Activated CD8-positive, alpha-beta memory T cell treated with anti-CD3 and anti-CD28 coated beads, Interleukin-2, amount 50 U/mL, for 1 hour (primary cell): ENCODE data around the gene SCAMP2.

Experiments
- DNase-seq: peaks from one replicate; pipeline ENCODE4 v3.0.0-alpha.2; 2020; ENCODE audit errors: extremely low read depth

Gene SCAMP2

GRCh38 chr15:74838746-74839525 lies 34.2 kb downstream of the SCAMP2 start:
- DNase-seq, result no peak

- no peak for DNase-seq
Measured at GRCh38 chr15:74838137-74838516, 35.0 kb downstream of the SCAMP2 start.

GRCh38 chr15:74837482-74838136 lies 35.6 kb downstream of the SCAMP2 start:
- no peak for DNase-seq

GRCh38 chr15:74836846-74837245 lies 36.3 kb downstream of the SCAMP2 start:
- DNase-seq, result no peak

DNA sequence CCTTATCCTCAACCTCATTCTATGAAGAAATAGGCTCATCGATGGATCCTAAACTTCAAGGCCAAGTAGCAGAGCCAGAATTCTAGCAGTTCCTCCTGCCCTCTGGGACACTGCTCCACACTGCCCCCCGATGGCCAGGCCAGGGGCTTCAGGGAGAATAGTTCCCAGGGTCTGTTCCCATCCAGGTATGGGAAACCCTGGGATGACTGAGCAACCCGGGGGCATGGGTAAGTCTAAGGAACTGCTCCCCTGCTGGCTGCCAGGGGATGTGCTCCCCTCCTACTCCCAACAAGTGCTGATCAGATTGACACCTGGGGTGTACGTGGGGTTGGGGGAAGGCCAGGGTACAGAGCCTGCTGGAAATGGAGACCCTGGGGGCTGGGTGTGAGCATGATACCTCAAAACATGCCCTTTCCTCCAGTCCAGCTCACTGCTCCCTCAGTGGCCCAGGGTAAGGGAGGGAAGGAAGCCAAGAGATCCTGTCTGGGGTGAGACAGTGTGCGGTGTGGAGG lies 37.8 kb downstream of the SCAMP2 start:
- no peak for DNase-seq

DNA sequence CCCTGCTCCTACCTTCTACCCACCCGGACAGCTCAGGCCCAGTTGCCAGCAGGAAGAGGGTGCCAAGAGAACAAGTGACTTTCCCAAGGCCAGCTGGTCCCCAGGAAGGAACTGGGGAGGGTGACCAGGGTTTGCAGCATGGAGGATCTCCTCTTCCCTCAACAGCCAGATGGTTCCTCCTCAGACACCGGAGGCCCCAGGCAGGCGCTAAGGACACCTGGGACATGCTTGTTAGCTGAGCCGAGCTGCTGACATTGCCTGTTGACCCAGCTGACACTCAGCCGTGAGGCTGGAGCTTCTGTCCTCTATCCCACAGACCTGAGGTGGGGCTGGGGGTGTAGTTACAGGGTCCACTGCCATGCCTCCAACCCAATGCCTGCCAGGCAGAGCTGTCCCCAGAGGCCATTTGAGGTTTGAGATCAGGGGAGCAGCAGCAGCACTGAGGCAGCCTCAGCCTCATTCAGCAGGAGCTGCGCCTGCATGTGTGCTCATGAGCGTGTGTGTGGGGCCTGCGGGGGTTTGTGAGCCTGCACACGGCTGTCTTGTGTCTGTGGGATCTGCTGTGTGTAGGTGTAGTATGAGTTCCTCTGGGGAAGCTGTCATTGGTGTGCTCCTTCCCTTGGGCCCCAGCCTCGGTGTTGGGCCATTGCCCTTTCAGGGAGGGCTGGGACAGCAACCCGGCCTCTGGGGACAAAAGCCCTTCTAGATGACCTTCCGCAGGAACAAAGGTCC lies 39.6 kb downstream of the SCAMP2 start:
- no peak for DNase-seq

- no peak for DNase-seq
Measured at GRCh38 chr15:74832826-74833225, 40.3 kb downstream of the SCAMP2 start.

DNA sequence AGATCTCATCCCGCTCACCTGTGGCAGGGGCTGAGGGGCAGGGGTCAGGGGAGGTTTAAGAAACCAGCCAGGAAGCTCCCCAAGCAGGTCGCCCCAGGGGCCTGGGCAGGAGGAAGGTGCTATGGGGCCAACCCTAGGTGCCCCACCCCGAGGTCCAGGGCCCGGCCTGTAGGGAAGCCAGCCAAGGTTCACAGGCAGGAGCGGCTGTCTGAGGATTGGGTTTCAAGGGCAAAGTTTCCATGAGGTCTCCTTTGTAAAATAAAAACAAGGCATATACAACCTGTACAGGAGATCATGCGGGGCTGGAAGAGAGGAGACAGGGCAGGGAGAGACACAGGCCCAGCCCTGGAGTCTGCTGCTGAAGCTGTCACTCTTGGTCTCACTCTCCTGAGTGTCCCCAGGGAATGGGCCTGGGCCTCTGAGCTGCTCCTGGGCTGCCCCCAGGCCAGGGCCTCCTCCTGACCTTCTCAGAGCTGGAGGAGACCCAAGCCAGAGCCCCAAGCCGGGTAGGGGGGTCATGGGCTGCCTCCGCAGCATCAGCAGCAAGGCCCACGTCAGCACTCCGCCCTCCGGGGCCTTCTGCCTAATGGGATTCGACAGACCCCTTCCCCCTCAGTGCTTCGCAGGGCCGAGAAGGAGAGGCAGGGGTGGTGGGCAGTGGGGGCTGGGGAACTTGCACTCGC lies 41.2 kb downstream of the SCAMP2 start:
- DNase-seq, result no peak

- no peak for DNase-seq
Measured at GRCh38 chr15:74830868-74831267, 42.3 kb downstream of the SCAMP2 start.

- DNase-seq, result no peak
Measured at GRCh38 chr15:74829991-74830390, 43.2 kb downstream of the SCAMP2 start.

DNA sequence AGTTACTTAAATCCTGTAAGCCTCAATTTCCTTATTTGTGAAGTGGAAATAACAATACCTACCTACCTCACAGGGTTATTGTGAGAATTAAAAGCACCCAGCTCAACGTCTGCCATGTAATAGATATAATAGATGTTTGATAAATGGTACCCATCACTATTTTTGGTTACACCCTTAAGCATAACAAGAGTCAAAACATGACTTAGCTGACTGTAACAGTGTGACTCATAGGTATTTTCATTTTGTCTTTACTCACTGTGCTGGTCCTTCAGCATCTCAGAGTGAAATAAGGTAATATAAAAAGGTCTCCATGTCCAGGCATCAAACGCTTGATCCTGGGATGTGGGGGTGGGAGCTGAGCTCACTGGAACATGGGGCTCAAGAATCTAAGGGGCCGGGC lies 43.7 kb downstream of the SCAMP2 start:
- DNase-seq, result no peak

DNA sequence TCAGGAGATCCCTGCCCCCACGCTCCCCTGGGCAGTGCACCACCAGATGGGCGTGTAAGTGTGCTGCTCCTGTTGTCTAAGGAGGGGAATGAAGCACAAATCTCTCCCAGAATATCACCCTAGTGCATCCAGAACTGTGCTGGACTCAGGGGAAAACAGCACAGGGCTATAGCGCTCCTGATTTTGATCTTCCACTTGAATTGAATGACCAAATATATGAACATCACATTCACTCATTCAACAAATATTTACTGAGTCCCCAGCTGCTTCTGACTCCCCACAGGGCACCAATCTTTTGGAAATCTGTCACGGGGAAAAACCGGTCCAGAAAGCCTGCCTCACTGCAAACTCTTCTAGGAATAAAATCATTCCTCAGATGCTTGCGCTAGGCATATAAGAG lies 44.3 kb downstream of the SCAMP2 start:
- no peak for DNase-seq

DNA sequence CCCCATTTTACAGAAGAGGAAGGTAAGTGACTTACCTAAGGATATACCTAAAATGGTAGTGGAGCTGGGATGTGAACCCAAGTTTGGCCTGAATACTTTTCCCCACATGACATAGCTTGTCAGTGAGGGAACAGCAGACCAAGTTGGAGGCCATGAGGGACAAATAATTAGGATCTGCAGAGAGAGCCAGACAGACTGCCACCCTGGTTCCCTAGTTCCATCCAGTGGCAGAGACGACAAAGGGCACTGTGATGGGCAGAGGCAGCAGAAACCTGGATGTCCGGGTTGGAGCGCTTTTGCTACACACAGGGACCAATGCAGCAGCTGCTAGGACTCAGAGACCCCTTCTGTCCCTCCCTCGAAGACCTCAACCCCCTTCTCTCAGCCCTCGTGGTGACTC lies 45.6 kb downstream of the SCAMP2 start:
- DNase-seq, result no peak

DNA sequence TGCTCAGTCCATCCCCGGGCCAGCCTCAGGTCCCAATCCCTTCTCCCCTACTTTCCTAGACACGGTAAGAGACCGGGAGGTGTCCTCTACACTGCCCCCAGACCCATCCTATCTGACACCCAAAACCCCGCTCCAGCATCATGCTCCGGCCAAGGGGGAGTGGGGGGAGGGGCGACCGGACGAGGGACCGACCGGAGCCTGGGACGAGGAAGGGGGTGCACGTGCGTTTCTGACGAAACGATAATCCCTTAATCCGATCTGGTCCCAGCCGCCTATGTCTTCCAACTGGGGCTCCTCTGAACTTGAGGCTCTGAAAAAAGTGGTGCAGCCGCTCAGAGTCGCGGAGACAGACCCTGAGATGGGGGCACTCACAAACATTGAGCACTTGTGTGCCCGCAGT lies 46.2 kb downstream of the SCAMP2 start:
- no peak for DNase-seq

- DNase-seq, result no peak
Measured at GRCh38 chr15:74826364-74826819, 46.8 kb downstream of the SCAMP2 start, which contains the start of gene CPLX3. Gene CPLX3 (plus strand): TSS chr15:74826627. CDS start chr15:74826704, 77 bp downstream.

GRCh38 chr15:74825866-74826265 lies 47.3 kb downstream of the SCAMP2 start:
- no peak for DNase-seq

DNA sequence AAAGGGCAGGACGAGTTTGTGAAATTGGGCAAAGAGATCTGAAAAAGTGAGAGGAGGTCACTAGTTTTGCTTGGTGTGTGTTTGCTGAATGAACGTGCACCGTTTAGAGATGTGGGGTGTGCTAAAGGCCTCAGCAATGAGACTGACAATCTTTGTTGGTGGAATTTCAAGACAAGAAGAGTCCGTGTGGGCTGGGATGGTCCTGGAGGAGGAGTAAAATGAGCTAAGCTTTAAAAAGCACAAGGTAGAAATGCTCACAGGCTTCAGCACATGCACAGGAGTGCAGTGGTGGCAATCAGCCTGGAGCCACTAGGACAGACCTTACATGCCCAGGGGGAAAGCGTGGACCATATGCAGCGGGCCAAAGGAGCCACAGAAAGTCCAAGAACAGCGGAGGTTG lies 48.2 kb downstream of the SCAMP2 start:
- no peak for DNase-seq

DNA sequence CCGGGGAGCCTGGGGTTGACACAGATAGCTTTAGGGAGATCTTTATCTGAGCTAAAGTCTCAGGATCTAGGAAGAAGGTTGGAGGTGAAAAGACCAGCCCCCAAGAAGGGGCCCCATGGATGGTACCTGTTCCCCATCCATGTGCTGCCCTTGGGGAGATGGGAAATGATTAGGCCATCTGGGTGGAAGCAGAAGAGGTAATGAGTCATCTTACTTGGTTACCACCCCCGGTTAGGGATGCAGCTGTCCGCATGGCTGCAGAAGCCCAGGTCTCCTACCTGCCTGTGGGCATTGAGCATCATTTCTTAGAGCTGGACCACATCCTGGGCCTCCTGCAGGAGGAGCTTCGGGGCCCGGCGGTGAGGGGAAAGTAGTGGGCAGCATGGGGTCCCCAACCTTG lies 49.8 kb downstream of the SCAMP2 start:
- no peak for DNase-seq

DNA sequence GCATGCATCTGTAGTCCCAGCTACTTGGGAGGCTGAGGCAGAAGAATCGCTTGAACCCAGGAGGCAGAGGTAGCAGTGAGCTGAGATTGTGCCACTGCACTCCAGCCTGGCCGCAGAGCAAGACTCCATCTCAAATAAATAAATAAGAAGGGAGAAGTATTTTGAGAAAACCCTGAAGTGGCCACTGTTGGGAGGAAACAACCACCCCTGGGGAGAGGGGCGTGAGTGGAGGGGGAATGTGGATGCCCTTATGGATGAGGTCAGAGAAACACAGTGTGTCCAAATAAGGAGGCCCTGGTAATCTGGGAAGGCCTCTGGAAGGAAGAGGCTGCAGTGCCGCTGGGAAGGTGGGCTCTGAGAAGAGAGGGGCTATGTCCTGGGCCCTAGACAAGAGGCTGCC lies 50.9 kb downstream of the SCAMP2 start:
- no peak for DNase-seq

DNA sequence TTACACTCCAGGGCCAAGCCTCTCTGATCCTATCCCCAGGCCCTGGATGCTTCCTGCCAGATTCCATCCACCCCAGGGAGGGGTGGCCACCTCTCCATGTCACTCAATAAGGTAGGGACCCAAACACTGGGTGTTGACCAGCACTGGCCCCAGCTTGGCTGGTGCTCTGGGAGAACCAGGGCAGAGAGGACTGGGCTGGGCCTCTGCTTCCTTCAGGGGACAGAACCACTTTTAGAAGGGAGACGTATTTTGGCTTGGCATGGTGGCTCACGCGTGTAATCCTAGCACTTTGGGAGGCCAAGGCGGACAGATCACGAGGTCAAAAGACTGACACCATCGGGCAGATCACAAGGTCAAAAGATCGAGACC lies 51.4 kb downstream of the SCAMP2 start:
- DNase-seq, result no peak

- no peak for DNase-seq
Measured at GRCh38 chr15:74821091-74821789, 51.9 kb downstream of the SCAMP2 start.
